Measurements from ENCODE around the gene CYP19A1.

DNA sequence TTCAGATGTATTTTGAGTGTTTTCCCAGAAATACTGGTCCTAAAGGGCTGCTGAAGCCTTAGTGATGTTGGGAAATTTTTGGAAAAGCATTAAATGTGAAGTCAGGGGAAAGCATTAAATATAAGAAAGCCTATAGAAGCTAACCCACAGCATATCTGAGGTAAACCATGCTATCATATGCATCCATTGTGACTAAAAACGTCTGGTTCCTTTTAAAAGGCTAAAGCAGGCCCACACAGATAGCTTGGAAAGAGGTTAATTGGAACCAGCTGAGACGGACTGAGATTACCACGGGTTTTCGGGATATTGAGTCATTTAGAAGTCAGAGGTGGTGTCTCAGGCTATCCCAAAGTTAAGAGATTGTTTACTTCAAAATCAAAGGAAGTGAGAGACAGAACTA, 78.2 kb downstream of the CYP19A1 start:
- no peak for TF ChIP-seq POLR2AphosphoS5 (IDR thresholded peaks at IDR 0.05; ENCODE audit: low read depth, low read length)
- TF ChIP-seq, protein P1, sequence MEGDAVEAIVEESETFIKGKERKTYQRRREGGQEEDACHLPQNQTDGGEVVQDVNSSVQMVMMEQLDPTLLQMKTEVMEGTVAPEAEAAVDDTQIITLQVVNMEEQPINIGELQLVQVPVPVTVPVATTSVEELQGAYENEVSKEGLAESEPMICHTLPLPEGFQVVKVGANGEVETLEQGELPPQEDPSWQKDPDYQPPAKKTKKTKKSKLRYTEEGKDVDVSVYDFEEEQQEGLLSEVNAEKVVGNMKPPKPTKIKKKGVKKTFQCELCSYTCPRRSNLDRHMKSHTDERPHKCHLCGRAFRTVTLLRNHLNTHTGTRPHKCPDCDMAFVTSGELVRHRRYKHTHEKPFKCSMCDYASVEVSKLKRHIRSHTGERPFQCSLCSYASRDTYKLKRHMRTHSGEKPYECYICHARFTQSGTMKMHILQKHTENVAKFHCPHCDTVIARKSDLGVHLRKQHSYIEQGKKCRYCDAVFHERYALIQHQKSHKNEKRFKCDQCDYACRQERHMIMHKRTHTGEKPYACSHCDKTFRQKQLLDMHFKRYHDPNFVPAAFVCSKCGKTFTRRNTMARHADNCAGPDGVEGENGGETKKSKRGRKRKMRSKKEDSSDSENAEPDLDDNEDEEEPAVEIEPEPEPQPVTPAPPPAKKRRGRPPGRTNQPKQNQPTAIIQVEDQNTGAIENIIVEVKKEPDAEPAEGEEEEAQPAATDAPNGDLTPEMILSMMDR (IDR thresholded peaks at IDR 0.05 in 2 of 3, conservative IDR thresholded peaks at IDR 0.05 in 1 of 3; ENCODE audit: borderline replicate concordance in 1 of 3, insufficient read depth in 1 of 3, low read depth in 2 of 3, low read length in 2 of 3): no peak
- TF ChIP-seq CEBPB (IDR thresholded peaks at IDR 0.05; ENCODE audit: low read depth): no peak
